GM23338 (cell line): ENCODE data around the gene CEP295NL. TPM values are rescaled to one million over a fixed set of nuclear protein-coding genes. Genes with fewer than 3 reads are reported as not detected.

Source experiments
- ATAC-seq: fragments of 200-7000 bp; cut with Tn5 transposase; 3 replicates; pipeline ENCODE4 v1.9.1; 2020
- DNase-seq: peaks from one replicate; pipeline ENCODE4 v3.0.0-alpha.2; 2015; ENCODE audit warnings: low spot score
- H2AFZ ChIP-seq: fragments of 200-600 bp; sonication (generic); 2 replicates; pipeline ENCODE4 v1.8.0; 2016; ENCODE audit warnings: antibody characterized with exemption, mild to moderate bottlenecking, moderate library complexity
- H3F3A ChIP-seq: fragments of 200-600 bp; sonication (generic); replicated peaks from 2 replicates; pipeline ENCODE4 v1.8.0; 2017; ENCODE audit warnings: antibody characterized with exemption, mixed run types, low read depth
- H3K27ac ChIP-seq: fragments of 200-600 bp; sonication (generic); 2 replicates; pipeline ENCODE4 v1.6.1; 2016; ENCODE audit warnings: low read depth
- H3K27me3 ChIP-seq: fragments of 200-600 bp; sonication (generic); 2 replicates; pipeline ENCODE4 v1.8.0; 2016; ENCODE audit warnings: mild to moderate bottlenecking, mixed run types, moderate library complexity; ENCODE audit not compliant: insufficient read depth
- H3K36me3 ChIP-seq: fragments of 200-600 bp; sonication (generic); 2 replicates; pipeline ENCODE4 v1.8.0; 2016; ENCODE audit warnings: mild to moderate bottlenecking; ENCODE audit not compliant: insufficient read depth
- H3K4me1 ChIP-seq: fragments of 200-600 bp; sonication (generic); 2 replicates; pipeline ENCODE4 v1.8.0; 2016; ENCODE audit warnings: mild to moderate bottlenecking, moderate library complexity; ENCODE audit not compliant: insufficient read depth
- H3K4me2 ChIP-seq: fragments of 200-600 bp; sonication (generic); 2 replicates; pipeline ENCODE4 v1.7.1; 2017; ENCODE audit warnings: mixed run types
- H3K4me3 ChIP-seq: fragments of 200-600 bp; sonication (generic); 2 replicates; pipeline ENCODE4 v1.6.1; 2016; ENCODE audit warnings: mixed run types
- H3K79me2 ChIP-seq: fragments of 200-600 bp; sonication (generic); replicated peaks from 2 replicates; pipeline ENCODE4 v1.8.0; 2017; ENCODE audit warnings: mild to moderate bottlenecking; ENCODE audit not compliant: insufficient read depth
- H3K9me2 ChIP-seq: fragments of 200-600 bp; sonication (generic); 2 replicates; pipeline ENCODE4 v1.8.0; 2017; ENCODE audit not compliant: insufficient read depth
- H4K20me1 ChIP-seq: fragments of 200-600 bp; sonication (generic); replicated peaks from 2 replicates; pipeline ENCODE4 v1.8.0; 2017; ENCODE audit warnings: mild to moderate bottlenecking; ENCODE audit not compliant: insufficient read depth
- H3K27ac Mint-ChIP-seq: 2 replicates; pipeline ENCODE4 v1.8.0; 2020; ENCODE audit warnings: inconsistent platforms, mild to moderate bottlenecking, moderate library complexity, mixed read lengths
- H3K27me3 Mint-ChIP-seq: 3 replicates; pipeline ENCODE4 v1.8.0; 2022; ENCODE audit warnings: low read depth, mild to moderate bottlenecking, moderate library complexity, mixed read lengths, inconsistent platforms; ENCODE audit not compliant: insufficient read depth, poor library complexity
- H3K36me3 Mint-ChIP-seq: 3 replicates; pipeline ENCODE4 v1.8.0; 2021; ENCODE audit warnings: low read depth, mild to moderate bottlenecking, inconsistent platforms, moderate library complexity, mixed read lengths
- H3K4me1 Mint-ChIP-seq: 3 replicates; pipeline ENCODE4 v1.8.0; 2020; ENCODE audit warnings: mild to moderate bottlenecking, inconsistent platforms, mixed read lengths
- H3K4me3 Mint-ChIP-seq: 3 replicates; pipeline ENCODE4 v1.8.0; 2021; ENCODE audit warnings: moderate library complexity, mild to moderate bottlenecking, inconsistent platforms, mixed read lengths
- H3K9me3 Mint-ChIP-seq: 3 replicates; pipeline ENCODE4 v1.8.0; 2020; ENCODE audit warnings: moderate library complexity, mild to moderate bottlenecking, inconsistent platforms, mixed read lengths
- CREB1 ChIP-seq: fragments of 250-450 bp; sonication (Bioruptor Pico); IDR thresholded peaks from 2 replicates; pipeline ENCODE4 v1.5.0; 2020; ENCODE audit warnings: low read depth, mild to moderate bottlenecking, moderate library complexity
- JUNB ChIP-seq: IDR thresholded peaks from one replicate; pipeline ENCODE4 v1.6.1; 2016; ENCODE audit warnings: antibody characterized with exemption; ENCODE audit not compliant: unreplicated experiment
- POLR2AphosphoS5 ChIP-seq: IDR thresholded peaks from 2 replicates; pipeline ENCODE4 v1.6.1; 2016; ENCODE audit warnings: antibody characterized with exemption, low read depth
- STAT1 ChIP-seq: IDR thresholded peaks from one replicate; pipeline ENCODE4 v1.6.1; 2016; ENCODE audit warnings: antibody characterized with exemption; ENCODE audit not compliant: unreplicated experiment
- ZNF331 ChIP-seq: fragments of 250-450 bp; sonication (Bioruptor Pico); IDR thresholded peaks from 2 replicates; pipeline ENCODE4 v1.5.0; 2020; ENCODE audit warnings: low read depth, mild to moderate bottlenecking, moderate library complexity
- polyA plus RNA-seq: library from polyadenylated mRNA; unstranded; fragments of >200 nt; fragmentation: Nextera tagmentation; extraction: Ambion mirVana; gene quantifications from 2 replicates; pipeline ENCODE4 v1.2.1, GENCODE V29; 2016
- total RNA-seq: library from RNA; depleted of rRNA; stranded (reverse); fragments of >200 nt; shearing (Covaris generic); gene quantifications from 2 replicates; pipeline ENCODE4 v1.2.3, GENCODE V29; 2014
- TF ChIP-seq, protein P1 (sequence below): IDR thresholded peaks from one replicate; pipeline ENCODE4 v1.6.1; 2018; ENCODE audit warnings: antibody characterized with exemption; ENCODE audit not compliant: unreplicated experiment
- TF ChIP-seq, protein P2 (sequence below), 2 experiments: fragments of 200-600 bp in 1 of 2; sonication (generic) in 1 of 2; conservative IDR thresholded peaks; 2 replicates each; pipeline versions ENCODE4 v1.5.1 to v1.6.1; 2016 to 2017; ENCODE audit warnings: antibody characterized with exemption in 2 of 2, low read depth in 2 of 2, mild to moderate bottlenecking in 2 of 2, moderate library complexity in 1 of 2
- TF ChIP-seq, protein P3 (sequence below): fragments of 250-450 bp; sonication (Bioruptor Pico); IDR thresholded peaks from 2 replicates; pipeline ENCODE4 v1.5.0; 2020; ENCODE audit warnings: mild to moderate bottlenecking, moderate library complexity

Gene CEP295NL
- total and polyA plus RNA-seq, 2 experiments from 2014 or later: 0.69 TPM; not detected in 1

DNA sequence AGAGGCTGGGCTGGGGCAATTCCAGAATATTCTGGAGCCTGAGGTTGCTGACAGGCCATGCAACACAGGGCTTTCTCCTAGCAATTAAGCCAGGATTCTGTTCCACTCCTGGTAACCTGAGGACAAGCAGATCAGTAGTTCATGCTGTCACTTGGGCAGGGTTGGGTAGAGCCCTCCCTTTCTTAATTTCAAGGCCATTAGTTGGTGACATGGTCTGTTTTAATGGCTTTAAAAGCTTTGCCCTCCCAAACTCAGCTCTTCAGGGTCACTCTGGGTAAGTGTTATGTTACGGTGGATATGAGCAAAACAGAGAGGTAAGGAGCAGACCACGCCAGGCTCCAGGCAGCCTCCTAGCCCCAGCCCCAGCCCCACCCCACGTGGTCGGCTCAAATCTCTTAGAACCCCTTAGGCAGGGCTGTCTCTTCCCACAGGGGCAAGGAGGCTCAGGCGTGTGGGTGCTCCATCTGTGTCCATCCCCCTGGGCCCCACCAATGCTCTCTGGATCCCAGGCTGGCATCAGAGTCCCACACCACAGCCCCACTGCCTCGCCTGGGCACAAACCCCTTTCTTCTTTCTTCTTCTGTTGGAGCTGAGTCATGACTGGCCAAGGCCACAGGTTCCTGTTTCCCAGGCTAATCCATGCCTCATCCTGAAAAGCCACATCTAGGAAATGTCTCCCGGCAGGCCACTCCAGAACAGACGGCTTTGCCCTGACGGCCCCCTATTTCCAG, 27.5 kb downstream of the CEP295NL start:
- no peaks in the 10 kb centered on the region; the same call in 1 of the 2 replicates for H3K4me1 ChIP-seq
- no peaks in the 10 kb centered on the region for H3K27me3 ChIP-seq
- TF ChIP-seq JUNB: no peak
- no peak for TF ChIP-seq CREB1
- TF ChIP-seq, protein P1, sequence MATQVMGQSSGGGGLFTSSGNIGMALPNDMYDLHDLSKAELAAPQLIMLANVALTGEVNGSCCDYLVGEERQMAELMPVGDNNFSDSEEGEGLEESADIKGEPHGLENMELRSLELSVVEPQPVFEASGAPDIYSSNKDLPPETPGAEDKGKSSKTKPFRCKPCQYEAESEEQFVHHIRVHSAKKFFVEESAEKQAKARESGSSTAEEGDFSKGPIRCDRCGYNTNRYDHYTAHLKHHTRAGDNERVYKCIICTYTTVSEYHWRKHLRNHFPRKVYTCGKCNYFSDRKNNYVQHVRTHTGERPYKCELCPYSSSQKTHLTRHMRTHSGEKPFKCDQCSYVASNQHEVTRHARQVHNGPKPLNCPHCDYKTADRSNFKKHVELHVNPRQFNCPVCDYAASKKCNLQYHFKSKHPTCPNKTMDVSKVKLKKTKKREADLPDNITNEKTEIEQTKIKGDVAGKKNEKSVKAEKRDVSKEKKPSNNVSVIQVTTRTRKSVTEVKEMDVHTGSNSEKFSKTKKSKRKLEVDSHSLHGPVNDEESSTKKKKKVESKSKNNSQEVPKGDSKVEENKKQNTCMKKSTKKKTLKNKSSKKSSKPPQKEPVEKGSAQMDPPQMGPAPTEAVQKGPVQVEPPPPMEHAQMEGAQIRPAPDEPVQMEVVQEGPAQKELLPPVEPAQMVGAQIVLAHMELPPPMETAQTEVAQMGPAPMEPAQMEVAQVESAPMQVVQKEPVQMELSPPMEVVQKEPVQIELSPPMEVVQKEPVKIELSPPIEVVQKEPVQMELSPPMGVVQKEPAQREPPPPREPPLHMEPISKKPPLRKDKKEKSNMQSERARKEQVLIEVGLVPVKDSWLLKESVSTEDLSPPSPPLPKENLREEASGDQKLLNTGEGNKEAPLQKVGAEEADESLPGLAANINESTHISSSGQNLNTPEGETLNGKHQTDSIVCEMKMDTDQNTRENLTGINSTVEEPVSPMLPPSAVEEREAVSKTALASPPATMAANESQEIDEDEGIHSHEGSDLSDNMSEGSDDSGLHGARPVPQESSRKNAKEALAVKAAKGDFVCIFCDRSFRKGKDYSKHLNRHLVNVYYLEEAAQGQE: no peak
- TF ChIP-seq ZNF331: no peak
- no peak overlapping the region for H2AFZ ChIP-seq
- H4K20me1 ChIP-seq: no peaks in the 10 kb centered on the region; the same call in none of the 2 replicates
- H3K36me3 Mint-ChIP-seq: peaks cover 3% of the 10 kb centered on the region
- no peak overlapping the region for H3K27ac Mint-ChIP-seq
- H3K4me1 Mint-ChIP-seq: peaks cover 22% of the 10 kb centered on the region
- H3K27ac ChIP-seq: no peak overlapping the region
- no peaks in the 10 kb centered on the region for H3K9me3 Mint-ChIP-seq
- ATAC-seq (no peak), DNase-seq (no peak)
- H3K4me3 Mint-ChIP-seq: no peak overlapping the region
- no peaks in the 10 kb centered on the region for H3F3A ChIP-seq
- H3K4me3 ChIP-seq: no peak overlapping the region
- H3K79me2 ChIP-seq: peaks cover 10% of the 10 kb centered on the region; the same call in 1 of the 2 replicates
- peaks cover 18% of the 10 kb centered on the region for H3K27me3 Mint-ChIP-seq
- no peaks in the 10 kb centered on the region for H3K36me3 ChIP-seq
- no peak overlapping the region for H3K4me2 ChIP-seq
- H3K9me2 ChIP-seq: no peaks in the 10 kb centered on the region

DNA sequence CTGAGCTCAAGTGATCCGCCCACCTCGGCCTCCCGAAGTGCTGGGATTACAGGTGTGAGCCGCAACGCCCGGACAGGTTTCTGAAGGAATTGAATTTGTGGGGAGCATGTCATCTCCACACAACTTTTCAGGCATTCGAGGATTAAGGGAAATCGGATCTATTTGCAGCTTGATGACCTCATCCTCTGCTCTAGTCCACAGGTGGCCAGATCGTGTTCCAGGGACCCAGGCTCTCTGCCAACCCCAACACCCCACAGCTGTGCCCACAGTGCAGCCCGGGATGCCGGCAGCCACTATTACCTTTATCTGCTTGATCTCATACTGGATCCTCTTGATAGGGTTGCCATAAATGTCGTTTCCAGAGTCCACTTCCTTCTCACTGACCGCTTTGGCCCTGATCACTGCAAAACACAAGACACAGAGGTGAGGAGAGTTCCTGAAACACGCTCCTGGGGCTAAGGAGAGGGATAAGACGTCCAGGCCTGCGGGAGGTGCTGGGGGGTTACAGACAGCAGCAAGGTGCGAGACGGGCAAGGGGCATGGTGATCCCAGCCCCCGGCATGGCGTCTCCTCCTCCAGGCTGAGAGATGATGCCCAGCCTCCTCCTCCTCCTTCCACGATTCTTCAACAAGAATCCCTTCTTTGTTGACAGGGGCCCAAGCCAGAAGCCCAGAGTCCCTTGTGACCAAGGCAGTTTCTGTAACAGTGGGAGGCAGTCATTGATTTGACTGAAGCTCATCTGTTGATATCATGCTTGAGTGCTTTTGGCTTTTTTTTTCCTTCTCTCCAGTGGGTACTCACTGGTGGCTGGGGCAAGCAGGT, 29.3 kb downstream of the CEP295NL start:
- Histone ChIP-seq H3K4me2 (no peak overlapping the region), H3K27ac (no peak overlapping the region), H3K36me3 (no peaks in the 10 kb centered on the region), H3K79me2 (0 out of 2 replicates have a peak, but pooled peaks cover 4% of the 10 kb centered on the region), H3K4me1 (no peaks in the 10 kb centered on the region; the same call in 1 of the 2 replicates), H3K4me3 (no peak overlapping the region), H3F3A (no peaks in the 10 kb centered on the region), H2AFZ (no peak overlapping the region), H3K27me3 (no peaks in the 10 kb centered on the region), H4K20me1 (no peaks in the 10 kb centered on the region; the same call in none of the 2 replicates), H3K9me2 (no peaks in the 10 kb centered on the region)
- ATAC-seq (no peak), DNase-seq (no peak)
- H3K4me1 Mint-ChIP-seq: peaks cover 8% of the 10 kb centered on the region
- H3K9me3 Mint-ChIP-seq: no peaks in the 10 kb centered on the region
- H3K27ac Mint-ChIP-seq: no peak overlapping the region
- H3K36me3 Mint-ChIP-seq: peaks cover 9% of the 10 kb centered on the region
- H3K4me3 Mint-ChIP-seq: no peak overlapping the region
- H3K27me3 Mint-ChIP-seq: peaks cover 12% of the 10 kb centered on the region
- no peak for TF ChIP-seq POLR2AphosphoS5
- no peak for TF ChIP-seq STAT1
- TF ChIP-seq, protein P2, sequence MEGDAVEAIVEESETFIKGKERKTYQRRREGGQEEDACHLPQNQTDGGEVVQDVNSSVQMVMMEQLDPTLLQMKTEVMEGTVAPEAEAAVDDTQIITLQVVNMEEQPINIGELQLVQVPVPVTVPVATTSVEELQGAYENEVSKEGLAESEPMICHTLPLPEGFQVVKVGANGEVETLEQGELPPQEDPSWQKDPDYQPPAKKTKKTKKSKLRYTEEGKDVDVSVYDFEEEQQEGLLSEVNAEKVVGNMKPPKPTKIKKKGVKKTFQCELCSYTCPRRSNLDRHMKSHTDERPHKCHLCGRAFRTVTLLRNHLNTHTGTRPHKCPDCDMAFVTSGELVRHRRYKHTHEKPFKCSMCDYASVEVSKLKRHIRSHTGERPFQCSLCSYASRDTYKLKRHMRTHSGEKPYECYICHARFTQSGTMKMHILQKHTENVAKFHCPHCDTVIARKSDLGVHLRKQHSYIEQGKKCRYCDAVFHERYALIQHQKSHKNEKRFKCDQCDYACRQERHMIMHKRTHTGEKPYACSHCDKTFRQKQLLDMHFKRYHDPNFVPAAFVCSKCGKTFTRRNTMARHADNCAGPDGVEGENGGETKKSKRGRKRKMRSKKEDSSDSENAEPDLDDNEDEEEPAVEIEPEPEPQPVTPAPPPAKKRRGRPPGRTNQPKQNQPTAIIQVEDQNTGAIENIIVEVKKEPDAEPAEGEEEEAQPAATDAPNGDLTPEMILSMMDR (conservative IDR thresholded peaks at IDR 0.05; ENCODE audit: low read depth in 2 of 2): no peak
- TF ChIP-seq, protein P3, sequence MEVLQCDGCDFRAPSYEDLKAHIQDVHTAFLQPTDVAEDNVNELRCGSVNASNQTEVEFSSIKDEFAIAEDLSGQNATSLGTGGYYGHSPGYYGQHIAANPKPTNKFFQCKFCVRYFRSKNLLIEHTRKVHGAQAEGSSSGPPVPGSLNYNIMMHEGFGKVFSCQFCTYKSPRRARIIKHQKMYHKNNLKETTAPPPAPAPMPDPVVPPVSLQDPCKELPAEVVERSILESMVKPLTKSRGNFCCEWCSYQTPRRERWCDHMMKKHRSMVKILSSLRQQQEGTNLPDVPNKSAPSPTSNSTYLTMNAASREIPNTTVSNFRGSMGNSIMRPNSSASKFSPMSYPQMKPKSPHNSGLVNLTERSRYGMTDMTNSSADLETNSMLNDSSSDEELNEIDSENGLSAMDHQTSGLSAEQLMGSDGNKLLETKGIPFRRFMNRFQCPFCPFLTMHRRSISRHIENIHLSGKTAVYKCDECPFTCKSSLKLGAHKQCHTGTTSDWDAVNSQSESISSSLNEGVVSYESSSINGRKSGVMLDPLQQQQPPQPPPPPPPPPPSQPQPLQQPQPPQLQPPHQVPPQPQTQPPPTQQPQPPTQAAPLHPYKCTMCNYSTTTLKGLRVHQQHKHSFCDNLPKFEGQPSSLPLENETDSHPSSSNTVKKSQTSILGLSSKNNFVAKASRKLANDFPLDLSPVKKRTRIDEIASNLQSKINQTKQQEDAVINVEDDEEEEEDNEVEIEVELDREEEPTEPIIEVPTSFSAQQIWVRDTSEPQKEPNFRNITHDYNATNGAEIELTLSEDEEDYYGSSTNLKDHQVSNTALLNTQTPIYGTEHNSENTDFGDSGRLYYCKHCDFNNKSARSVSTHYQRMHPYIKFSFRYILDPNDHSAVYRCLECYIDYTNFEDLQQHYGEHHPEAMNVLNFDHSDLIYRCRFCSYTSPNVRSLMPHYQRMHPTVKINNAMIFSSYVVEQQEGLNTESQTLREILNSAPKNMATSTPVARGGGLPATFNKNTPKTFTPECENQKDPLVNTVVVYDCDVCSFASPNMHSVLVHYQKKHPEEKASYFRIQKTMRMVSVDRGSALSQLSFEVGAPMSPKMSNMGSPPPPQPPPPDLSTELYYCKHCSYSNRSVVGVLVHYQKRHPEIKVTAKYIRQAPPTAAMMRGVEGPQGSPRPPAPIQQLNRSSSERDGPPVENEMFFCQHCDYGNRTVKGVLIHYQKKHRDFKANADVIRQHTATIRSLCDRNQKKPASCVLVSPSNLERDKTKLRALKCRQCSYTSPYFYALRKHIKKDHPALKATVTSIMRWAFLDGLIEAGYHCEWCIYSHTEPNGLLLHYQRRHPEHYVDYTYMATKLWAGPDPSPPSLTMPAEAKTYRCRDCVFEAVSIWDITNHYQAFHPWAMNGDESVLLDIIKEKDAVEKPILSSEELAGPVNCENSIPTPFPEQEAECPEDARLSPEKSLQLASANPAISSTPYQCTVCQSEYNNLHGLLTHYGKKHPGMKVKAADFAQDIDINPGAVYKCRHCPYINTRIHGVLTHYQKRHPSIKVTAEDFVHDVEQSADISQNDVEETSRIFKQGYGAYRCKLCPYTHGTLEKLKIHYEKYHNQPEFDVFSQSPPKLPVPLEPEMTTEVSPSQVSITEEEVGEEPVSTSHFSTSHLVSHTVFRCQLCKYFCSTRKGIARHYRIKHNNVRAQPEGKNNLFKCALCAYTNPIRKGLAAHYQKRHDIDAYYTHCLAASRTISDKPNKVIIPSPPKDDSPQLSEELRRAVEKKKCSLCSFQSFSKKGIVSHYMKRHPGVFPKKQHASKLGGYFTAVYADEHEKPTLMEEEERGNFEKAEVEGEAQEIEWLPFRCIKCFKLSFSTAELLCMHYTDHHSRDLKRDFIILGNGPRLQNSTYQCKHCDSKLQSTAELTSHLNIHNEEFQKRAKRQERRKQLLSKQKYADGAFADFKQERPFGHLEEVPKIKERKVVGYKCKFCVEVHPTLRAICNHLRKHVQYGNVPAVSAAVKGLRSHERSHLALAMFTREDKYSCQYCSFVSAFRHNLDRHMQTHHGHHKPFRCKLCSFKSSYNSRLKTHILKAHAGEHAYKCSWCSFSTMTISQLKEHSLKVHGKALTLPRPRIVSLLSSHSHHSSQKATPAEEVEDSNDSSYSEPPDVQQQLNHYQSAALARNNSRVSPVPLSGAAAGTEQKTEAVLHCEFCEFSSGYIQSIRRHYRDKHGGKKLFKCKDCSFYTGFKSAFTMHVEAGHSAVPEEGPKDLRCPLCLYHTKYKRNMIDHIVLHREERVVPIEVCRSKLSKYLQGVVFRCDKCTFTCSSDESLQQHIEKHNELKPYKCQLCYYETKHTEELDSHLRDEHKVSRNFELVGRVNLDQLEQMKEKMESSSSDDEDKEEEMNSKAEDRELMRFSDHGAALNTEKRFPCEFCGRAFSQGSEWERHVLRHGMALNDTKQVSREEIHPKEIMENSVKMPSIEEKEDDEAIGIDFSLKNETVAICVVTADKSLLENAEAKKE (CRISPR knock-in tag): no peak
